Fibroblast of villous mesenchyme (primary cell): ENCODE data around the gene TBX4. TPM values are rescaled to one million over a fixed set of nuclear protein-coding genes. Genes with fewer than 3 reads are reported as not detected.

Experiments
- DNase-seq: peaks from one replicate; pipeline ENCODE4 v3.0.0-alpha.2; 2010; ENCODE audit warnings: low read depth
- H3K4me3 ChIP-seq: 2 replicates; pipeline ENCODE4 v1.5.1; 2011; ENCODE audit warnings: low read depth, mild to moderate bottlenecking, low read length
- CTCF ChIP-seq: IDR thresholded peaks from 2 replicates; pipeline ENCODE4 v1.5.1; 2012; ENCODE audit warnings: low read depth, mild to moderate bottlenecking, low read length; ENCODE audit not compliant: insufficient read depth
- total RNA-seq: library from RNA; depleted of rRNA; stranded (reverse); fragments of >200 nt; gene quantifications from 2 replicates; pipeline ENCODE4 v1.2.3, GENCODE V29; 2012

The TBX4 gene
- total RNA-seq, 1 donor = not detected

- H3K4me3 ChIP-seq = no peak overlapping the region
- TF ChIP-seq CTCF = no peak
- DNase-seq = no peak
These were observed 12.1 kb downstream of the TBX4 start for GRCh38 chr17:61464130-61464842.

- H3K4me3 ChIP-seq = no peak overlapping the region
- no peak for DNase-seq
- no peak for TF ChIP-seq CTCF
These were observed 12.6 kb downstream of the TBX4 start for GRCh38 chr17:61464843-61465180.

GRCh38 chr17:61465550-61466237 is 13.5 kb downstream of the TBX4 start:
- no peak for DNase-seq
- TF ChIP-seq CTCF = no peak
- H3K4me3 ChIP-seq = no peak overlapping the region

GRCh38 chr17:61466246-61466645 is 14.0 kb downstream of the TBX4 start:
- TF ChIP-seq CTCF = no peak
- no peak overlapping the region for H3K4me3 ChIP-seq
- DNase-seq = no peak

GRCh38 chr17:61467416-61468262 is 15.4 kb downstream of the TBX4 start:
- H3K4me3 ChIP-seq = no peak overlapping the region
- no peak for TF ChIP-seq CTCF
- DNase-seq = peak; percentile 56

GRCh38 chr17:61468263-61468907 is 16.2 kb downstream of the TBX4 start:
- no peak overlapping the region for H3K4me3 ChIP-seq
- peak; percentile 54 for DNase-seq
- TF ChIP-seq CTCF = no peak
